NCI-H2227 (cell line): ENCODE data around the gene DENND1A.
"Not testable (repeated sequence)": the region's sequence is repeated elsewhere in the genome, so short reads cannot be mapped to it uniquely, and the experiment has no call there.

ENCODE experiments used
- DNase-seq: peaks from one replicate; lab custom pipeline; 2025; ENCODE audit not compliant: unreplicated experiment; lab: John Stamatoyannopoulos, UW

Gene DENND1A

DNA sequence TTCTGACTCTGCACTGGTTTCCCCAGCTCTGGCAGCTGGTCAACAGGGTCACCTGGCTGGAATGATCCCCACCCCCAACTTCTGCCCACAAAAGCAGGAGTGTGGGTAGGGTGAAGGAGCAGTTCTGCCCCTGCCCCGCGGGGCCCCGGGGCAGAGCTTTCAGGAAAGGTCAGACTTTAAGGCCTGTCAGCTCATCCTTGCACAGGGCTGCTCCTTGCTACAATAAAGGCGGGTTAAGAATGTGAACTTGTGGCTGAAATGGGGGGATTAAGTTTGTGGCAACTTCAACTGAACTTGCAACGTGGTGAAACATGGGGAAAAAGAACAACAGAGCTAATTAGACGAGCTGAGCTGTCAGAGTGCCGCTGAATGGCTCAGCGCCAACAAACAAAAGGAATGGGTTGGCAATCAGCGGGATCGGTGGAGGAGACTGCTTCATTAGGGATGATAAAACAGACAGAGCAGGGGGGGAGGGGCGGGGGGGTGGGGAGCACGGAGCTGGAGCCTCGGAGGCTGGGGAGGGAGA lies 523.2 kb downstream of the DENND1A start:
- DNase-seq, result no peak

DNA sequence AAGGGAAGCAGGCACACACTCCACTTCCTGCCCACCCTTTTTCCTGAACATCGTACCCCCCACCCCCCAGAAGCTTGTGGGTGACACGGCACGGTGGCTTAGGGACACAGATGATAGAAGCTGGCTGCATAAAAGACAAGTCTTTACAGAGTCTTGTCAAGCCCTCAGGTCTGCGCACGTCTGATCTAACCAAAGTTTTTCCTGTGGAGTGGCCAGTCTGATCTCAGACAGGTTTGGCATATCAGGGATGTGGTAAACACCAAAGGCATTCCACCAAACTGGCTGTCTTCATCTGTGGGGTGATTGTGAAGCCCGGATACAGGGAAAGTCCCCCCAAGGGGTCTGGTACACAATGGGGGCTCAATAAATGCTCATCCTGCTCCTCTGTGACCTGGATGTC lies 523.9 kb downstream of the DENND1A start:
- no peak for DNase-seq

DNA sequence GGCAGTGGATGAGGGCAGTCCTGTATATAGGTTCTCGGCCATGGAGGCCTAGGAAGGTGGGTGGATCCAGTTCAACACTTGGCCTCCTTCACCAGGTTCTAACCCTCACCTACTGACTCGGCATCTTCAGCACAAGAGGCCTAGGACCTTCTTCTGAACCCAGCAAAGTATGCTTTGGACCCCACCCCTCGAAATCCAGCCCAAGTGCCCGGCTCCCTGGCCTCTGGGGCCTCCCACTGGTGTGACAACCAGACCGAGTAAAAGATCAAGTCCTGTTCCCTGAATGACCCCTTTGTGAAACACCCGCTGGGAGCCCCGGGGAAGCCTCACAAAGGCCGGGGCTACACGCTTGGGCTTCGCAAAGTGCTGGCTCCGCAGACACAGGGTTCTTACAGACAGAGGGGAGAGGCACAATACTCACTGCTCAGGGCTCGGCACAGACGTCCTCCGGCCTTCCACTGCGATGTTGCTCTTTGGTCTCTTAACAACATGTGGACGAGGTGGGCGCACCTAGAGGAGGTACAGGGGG lies 526.9 kb downstream of the DENND1A start:
- DNase-seq, result no peak

DNA sequence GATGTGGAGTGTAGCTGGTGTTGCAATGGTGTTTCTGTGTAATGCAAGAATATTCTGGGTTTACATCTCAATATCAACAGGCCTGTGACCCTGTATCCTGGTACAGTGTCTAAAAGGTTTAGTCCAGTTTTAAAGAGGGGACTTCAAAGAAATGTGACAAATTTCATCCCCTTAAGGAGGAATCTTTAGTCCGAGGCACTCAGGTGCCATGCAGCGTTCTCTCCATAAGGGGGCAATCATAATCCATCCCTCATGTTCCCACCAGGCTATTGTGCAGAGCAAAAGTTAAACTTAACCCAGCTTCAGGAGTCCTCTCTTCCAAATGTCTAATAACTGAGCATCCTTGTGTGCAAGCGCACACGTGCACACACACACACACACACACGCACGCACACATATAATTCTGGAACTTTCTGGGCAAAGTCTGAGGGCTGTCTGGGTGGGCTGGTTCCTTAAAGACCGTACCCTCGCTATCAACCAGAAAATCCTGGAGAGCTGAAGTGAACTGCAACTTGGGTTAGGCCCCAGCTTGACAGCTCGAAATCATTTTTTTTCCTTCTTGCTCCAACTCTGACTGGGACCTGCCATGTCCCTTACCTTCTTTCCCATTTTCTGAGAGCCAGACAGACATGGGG lies 527.9 kb downstream of the DENND1A start:
- DNase-seq, result peak; percentile 55

DNA sequence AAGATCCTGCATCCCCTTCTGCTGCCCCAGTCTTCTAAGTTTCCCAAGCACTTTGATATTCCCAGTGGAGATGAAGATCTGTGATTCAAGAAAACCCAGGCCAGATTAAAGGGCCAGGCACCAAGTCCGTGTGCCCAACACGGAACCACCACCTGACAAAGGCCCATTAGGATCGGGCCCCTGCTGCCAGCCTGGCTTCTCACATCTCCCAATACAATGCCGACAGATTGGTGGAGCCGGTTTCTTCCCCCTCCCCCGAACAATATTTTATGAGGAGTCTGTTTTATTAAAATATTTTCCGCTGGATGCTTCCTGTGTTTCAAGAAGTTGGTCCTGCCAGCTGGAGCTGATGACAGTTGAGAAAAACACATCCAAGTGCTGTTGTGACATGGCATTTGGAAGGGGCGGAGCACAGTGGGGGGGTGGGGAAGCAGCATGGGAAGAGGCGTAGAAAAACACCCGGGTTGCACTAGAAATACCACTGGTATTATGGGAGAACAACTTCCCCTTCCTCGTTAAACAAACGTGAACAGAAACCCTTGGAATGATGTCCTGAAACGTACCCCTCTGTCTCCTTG lies 528.9 kb downstream of the DENND1A start:
- no peak for DNase-seq

DNA sequence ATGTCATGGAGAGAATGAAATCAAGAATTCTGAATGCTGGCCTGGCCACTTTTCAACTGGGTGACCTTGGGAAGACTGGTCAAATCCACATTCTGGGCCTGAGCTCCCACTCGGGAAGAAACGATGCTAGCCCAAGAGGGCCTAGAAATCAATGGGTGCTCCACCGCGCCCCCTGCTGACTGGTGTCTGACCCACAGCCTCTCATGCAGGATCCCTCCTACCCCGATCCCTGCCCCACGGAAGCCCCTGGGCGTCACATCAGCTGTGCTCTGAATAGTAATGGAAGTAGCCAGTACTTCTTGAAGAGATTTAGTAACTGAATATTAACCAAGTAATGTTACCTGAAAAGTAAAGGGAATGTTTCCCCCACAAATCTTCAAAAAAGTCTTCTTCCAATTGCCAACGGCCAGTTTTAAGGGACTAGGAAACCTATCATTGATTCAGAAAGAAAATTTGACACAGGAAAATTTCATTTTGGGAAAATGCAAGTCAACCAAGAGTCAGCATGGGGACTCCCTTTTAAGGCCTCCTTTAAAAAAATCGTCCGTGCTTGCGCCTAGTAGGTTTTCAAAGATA lies 530.0 kb downstream of the DENND1A start:
- no peak for DNase-seq

DNA sequence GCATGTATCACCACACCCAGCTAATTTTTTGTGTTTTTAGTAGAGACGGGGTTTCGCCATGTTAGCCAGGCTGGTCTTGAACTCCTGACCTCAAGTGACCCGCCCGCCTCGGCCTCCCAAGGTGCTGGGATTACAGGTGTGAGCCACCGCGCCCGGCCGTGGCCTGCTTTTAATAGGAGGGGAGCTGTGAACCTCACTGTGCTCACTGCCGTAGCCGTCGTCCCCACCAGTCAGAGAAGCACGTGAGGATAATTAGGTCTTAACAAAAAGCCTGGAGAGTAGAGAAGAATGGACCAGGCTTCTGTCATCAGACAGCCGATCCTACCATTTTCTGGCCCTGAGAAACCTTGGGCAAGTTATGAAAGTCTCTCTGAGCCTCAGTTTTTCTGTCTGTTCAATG lies 531.0 kb downstream of the DENND1A start:
- DNase-seq, result not testable (repeated sequence)

DNA sequence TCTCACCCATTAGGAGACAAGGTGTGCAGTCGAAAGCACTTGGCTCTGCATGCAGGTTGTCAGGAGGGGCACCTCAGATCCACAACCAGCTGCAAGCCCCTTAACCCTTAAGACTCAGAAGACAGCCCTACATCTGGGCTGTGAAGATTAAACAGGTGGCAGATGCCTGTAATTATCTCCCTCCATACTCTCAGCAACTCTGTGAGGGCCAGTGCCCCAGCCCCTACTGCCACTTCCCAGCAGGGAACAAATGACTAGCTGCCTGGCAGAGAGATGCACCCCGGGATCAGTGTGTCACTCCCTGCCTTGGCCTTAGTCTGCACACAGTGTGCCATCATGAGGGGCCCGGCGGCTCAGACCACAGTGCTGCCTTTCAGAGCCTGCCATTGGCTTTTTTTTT lies 532.0 kb downstream of the DENND1A start:
- DNase-seq, result peak; percentile 20

DNA sequence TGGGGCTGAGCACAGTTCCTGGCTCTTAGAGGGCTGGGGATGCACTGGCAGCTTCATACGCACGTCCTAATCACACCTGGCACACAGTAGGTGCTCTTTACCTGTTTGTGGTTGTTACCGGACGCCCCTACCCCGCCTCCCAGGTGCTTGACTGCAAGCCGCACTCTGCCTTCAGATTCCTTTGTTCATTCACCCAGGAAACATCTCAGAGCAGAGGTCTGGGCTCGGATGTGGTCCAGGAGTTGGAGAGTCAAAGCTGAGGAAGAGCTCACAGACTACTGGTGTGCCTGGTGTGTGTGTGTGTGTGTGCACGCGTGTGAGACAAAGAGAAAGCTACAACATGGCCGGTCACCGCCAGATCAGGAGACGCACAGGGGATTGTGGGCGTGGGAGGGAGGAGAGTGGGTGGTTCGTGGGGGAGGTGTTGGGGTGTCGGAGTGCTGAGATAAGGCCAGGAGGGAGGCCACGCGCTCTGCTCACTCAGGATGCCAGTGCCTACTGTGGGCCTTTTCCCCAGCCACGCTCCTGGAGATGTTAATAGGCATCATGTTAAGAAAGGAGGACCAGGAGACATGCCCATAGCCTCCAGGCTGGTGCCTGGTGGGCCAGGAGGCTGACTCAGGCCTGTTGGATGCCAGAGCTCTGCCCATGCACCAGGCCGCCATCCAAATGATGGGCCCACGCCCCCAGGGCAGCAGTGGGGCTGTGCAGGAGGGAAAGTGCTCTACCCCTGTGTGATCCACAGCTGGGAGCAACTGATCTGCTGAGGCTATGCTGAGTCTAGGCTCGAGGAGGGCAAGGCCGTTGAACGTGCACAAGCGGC lies 534.0 kb downstream of the DENND1A start:
- DNase-seq, result no peak

DNA sequence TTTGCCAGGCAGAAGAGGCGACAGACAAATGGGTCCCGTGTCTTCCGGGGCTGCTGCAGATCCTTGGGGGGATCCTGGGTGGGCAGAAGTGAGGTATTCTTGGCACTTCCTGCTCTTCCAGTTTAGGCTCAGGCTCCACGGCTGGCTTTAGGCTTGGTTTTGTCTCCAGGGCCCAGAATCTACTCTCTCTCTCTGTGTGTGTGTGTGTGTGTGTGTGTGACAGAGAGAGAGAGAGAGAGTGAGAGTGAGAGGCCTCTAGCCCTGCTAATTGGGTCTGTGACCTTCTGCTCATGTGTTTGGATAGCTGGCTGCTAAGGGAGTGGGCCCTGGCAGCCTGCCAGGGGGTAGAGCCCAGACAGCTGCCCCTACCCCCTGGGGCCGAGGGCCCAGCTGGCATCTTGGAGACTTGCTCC lies 534.6 kb downstream of the DENND1A start:
- DNase-seq, result peak; percentile 56

DNA sequence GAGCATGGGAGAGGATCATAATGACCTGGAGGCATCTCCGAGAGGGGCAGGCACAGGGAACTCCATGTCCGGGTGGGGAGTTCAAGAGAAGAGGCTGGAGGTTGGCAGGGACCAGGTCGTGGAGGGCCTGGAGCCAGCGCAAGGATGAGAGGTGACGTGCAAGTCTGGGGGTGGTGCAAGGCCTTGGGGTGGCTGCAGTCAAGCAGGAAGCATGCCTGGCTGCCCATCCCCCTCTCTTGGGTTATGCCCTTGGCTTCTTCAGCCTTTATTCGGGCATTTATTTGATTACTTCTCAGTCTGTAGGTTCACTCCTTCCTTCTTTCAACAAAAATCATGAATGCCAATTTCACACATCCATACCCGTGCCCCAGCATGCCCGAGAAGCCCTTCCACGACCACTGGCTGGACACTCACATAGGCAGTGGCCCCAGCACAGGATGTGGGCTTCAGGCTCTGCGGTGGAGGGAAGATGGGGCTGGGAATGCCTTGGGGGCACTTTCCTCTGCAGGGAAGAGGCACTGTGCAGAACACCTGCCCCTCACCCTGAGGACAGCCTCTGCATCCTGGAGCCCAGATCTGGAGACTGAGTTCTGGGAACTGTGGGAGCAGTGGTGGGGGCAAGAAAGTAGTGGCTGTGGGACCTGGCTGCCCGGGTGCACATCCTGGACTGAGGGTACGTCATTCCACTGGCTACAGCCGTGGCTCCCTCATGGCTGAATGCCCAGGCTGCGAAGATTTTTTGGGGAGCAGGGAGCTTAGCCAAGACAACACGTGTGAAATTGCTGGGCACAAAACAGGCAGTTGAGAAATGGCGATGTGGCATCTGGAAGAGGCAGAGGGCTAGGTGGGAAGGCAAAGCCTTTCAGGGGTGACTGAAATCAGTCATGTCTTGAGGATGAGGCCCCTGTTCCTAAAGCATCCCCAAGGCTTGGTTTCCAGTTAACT lies 535.4 kb downstream of the DENND1A start:
- no peak for DNase-seq

DNA sequence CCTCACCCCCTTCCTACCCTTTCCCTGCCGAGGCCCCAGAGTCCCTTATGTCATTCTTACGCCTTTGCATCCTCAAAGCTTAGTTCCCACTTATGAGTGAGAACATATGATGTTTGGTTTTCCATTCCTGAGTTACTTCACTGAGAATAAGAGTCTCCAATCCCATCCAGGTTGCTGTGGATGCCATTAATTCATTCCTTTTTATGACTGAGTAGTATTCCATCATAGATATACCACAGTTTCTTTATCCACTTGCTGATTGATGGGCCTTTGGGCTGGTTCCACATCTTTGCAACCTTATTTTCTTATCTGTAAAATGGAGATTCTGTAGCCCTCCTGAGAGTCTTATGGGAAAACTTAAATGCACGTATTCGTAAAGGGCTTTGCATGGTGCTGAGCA lies 537.1 kb downstream of the DENND1A start:
- DNase-seq, result no peak

DNA sequence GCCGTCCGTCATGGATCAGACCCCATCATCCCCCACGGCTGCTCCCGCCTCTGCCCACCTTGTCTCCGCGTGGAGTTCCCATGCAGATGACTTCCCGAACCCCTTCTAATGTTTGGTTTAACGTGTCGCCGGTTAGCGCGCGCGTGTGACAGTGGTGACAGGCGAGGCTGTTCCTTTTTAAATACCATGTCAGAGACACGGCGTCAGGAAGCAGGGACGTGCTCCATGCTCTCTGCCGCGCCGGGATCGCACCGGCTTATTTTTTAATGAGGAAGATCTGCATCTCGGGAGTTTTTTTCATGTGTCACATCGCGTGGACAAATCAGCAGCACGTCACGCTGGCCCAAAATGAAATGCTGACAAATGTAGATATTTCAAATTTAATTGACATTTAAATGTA lies 538.0 kb downstream of the DENND1A start:
- DNase-seq, result no peak

DNA sequence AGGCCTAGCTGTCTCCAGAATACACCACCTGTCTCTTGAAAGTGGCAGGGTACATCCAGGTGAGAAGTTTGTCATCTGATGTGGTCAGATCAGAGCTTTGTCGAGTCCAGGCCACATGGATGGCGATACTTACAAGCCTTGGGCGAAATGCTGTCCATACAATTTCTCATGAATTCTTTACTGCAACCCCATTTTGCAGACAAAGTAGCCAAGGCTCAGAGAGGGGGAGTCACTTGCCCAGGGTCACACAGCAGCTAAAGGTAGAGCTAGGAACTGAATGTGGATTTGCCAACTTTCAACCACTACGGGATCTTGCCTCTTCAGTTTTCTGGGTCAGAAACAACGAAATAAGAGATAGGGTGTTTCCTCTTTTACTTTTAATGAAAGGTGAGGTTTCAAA lies 538.7 kb downstream of the DENND1A start:
- no peak for DNase-seq

DNA sequence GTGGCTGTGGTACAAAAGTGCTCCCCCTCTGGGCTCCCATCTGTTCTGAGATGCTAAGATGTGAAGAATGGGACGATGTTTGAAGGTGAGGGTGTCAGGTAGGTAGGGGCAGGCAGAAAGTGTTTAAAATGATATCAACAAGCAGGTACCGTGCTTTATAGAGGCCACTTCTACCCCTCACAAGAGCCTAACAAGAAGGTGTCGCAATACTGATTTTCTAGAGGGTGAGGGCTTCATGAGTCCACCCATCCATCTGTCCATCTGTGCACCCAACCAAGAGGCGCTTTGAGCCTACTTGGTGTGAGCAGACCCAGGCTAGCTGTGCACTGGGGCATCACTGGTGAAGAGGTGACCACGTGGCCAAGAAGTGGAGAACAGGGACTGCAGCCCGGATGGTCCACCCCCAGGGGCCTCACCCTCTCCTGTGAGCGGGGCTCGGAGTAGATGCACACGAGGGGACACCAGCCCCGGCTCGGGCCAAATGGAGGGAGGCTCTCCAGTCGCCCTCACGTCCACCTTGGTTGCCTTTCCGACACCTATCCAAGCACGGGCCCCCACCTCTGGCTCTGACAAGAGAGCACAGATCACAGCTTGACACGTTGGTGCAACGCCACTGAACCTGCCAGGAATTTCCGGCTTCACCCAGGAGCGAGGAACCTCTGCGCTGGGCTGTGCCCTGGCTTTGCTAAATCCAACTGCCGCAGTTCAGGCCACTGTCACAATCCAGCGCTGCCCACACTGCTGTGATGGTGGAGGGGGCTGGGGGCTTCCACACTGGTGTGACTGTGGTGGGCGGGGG lies 539.4 kb downstream of the DENND1A start:
- DNase-seq, result no peak

DNA sequence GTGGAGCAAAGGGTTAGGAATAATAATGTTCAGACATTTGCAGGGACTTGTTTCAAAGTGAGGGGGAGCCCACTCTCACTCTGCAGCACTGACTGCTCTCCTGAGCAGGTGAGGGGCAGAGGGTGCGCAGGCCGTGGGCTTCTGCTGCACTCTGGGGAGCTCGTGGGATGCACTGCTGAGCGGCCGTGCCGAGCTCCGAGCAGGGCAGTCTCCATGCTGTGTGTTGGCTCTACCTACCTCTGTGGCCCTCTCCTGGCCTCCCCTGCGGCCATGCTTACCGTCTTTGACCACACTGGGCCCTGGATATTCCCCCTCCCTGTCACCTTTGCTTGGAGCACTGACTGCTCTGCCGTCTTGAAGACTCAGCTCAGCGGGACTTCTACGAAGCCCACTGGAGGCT lies 540.2 kb downstream of the DENND1A start:
- no peak for DNase-seq

DNA sequence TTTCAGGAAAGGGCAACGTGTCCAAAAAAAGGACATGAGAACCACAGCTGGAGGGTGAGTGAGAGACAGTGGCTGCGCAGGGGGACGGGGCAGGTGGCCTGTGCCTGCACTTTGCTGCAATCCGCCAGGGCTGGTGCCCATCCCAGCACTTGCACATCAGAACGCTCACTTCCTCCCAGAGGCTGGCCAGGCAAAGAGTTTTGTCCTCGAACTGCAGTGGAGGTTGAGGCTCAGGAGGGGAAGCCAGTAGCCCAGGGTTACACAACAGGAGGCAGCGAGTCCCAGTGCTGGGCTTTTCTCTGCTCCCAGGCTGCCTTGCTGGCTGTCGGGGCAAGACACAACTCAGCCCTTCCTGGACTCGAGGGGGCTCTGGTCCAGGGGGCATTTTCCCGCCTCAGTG lies 540.9 kb downstream of the DENND1A start:
- DNase-seq, result no peak

DNA sequence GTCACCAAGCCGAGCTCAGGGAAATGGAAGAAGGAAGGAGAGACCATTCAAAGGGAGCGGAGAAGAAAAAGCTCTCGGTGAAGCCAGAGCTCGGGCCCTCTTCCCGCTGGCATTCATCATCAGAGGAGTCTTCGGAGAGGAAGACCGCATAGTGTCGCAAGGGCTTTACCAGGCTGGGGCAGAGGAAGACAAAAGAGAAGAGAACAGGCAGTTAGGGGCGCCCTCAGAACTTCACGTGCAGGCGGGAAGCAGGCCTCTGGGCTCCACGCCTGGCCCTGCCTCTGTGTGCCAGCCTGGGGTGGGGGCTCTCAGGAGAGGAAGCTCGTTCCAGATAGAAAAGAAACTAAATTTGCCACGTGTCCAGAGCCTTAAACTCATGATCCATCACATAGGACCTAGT lies 542.2 kb downstream of the DENND1A start:
- no peak for DNase-seq

DNA sequence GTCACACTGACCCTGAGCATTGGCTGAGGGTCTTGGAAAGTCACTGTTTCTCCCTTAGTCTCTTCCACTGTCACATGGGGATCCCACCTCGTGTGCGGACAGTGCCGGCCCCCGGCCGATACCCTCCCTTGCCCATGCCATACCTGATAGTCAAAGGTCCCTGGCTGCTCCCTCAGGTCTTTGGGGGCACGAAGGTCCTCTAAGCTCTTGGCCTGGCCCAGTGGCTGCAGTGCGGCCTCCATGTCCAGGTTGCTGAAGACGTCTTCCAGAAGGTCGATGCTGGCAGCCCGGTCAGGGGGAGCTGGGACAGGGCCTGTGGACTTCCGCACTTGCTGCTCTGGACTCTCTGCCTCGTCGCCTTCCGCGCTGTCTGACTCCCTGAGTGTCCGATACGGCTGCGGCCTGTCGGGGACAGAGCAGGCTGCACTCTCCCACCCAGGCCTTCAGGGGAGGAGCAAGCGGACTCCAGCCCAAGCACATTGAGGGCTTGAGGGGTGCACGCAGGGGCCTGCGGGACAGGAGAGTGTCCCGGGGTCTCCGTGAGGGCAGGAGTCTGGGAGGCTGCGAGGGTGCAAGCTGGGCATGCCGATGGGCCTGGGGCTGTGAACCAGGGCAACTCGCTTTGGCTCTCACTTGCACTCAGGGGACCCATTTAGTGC lies 546.3 kb downstream of the DENND1A start:
- no peak for DNase-seq
